ENCODE data around the gene ADCY3.

DNA sequence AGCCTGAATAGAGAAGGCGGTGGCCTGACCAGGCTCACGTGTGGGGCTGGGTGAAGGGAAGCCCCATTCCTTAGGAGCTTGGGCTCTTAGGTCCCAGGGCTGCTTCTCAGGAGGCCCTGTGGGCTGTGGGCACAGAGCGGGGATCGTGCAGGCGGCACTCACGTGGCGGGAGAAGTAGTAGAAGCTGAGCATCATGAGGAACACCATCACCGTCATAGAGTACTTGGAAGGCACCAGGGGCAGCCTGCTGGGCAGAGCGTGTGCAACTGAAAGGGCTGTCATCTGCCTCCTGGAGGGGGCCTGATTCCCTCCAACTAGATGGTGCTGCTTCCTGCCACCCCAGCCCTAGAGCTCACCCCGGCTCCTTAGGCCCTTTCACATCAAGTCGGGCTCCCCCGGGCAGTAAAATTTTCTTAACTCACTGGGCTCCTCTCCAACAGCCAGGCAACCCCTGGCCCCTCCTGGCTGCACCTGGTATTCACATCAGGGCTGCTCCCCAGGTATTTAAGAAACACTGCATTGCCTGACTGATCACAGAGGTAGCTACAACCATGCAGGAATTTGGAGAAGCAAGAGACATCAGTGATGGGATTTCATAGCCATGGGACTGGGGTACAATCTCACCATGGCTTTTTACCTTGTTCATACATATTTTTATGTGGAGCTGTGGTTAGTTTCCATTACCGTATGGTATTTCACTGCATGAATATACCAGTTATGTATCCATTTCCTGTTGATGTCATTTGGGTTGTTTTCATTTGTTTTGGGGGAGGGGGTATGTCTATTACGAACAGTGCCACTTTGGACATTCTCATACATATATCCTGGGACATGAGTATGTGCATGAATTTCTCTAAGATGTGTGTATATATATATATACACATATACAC, 93.9 kb downstream of the ADCY3 start:
- TF ChIP-seq CTCF (IDR thresholded peaks at IDR 0.05; ENCODE audit: borderline replicate concordance, extremely low read depth, low read length, poor library complexity, severe bottlenecking) (no peak), EZH2 (IDR thresholded peaks at IDR 0.05; ENCODE audit: borderline replicate concordance, low read depth, low read length, severe bottlenecking) (no peak)

Measured in DND-41 (cell line).